ENCODE data around the gene SLC12A3. TPM values are rescaled to one million over a fixed set of nuclear protein-coding genes. Genes with fewer than 3 reads are reported as not detected.
"Not testable (repeated sequence)": the region's sequence is repeated elsewhere in the genome, so short reads cannot be mapped to it uniquely, and the experiment has no call there.

Gene SLC12A3
- total RNA-seq, 1 experiment from 2014 or later, result not detected

DNA sequence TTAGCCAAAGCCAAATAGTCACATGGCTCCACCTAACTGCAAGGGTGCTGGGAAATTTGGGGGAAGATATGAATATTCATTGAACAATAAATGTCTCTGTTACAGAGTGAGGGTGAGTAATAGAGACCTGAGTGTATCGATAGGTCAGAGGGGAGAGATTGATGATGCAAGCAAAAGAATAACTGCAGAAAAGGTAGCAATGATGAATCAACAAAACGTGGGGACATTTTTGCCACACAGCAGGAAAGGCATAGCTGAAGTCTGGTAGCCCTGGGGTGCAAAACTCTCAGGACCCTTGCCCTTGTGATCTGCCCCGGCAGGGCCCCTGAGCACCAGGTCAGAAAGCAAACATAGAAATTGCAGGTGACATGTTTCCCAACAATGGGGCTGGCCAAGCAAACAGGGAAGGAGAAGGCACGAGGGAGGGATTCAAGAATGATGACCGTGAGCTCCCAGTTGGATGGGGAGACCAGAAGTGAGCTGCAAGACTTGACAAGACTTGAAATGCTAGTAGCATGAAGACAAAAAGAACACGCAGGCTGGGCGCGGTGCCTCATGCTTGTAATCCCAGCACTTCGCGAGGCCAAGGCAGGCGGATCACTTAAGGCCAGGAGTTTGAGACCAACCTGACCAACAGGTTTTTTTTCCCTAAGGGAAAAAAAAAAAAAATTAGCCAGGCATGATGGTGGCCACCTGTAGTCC is 54.2 kb downstream of the SLC12A3 start:
- DNase-seq (ENCODE audit: low spot score), result no peak

DNA sequence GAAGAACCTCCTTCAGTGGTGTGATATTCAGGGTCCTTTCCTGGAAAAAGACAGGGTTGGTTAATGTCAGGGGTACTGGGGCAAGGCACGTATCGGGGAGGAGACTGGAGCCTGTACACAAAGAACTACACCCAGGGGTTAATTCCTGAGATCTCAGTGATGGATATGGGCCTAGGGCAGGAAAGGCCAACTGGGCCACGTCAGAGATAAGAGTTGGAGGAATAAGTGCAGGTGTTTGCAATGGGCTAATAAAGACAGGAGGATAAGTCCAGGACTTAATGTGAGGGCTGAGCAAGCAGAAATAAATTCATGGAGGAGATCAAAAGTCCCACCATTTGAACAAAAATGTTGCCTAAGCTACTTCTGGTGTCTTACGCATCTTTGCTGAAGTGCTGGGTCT is 56.6 kb downstream of the SLC12A3 start:
- DNase-seq (ENCODE audit: low spot score), result no peak

DNA sequence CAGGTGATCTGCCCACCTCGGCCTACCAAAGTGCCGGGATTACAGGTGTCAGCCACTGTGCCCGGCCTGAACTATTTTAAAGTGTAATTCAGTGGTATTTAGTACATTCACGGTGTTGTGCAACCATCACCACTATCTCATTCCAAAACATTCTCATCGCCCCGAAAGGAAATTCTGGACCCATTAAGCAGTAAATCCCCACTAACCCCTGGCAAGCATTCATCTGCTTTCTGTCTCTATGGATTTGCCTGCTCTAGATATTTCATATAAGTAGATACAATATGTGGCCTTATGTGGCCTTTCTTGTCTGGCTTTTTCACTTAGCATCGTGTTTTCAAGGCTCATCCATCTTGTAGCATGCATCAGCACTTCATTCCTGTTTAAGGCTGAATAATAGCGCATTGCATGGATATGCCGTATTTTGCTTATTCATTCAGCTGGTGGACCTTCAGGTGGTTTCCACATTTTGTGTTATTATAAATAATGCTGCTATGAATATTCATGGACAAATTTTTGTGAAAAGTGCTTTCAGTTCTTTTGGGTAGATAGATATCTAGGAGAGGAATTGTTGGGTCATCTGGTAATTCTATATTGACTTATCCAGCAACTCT is 58.6 kb downstream of the SLC12A3 start:
- DNase-seq (ENCODE audit: low spot score), result no peak

- DNase-seq (ENCODE audit: low spot score), result no peak
Observed at GRCh38 chr16:56927471-56927870, 62.5 kb downstream of the SLC12A3 start.

- no peak for DNase-seq (ENCODE audit: low spot score)
Observed at GRCh38 chr16:56929639-56930038, 64.6 kb downstream of the SLC12A3 start.

DNA sequence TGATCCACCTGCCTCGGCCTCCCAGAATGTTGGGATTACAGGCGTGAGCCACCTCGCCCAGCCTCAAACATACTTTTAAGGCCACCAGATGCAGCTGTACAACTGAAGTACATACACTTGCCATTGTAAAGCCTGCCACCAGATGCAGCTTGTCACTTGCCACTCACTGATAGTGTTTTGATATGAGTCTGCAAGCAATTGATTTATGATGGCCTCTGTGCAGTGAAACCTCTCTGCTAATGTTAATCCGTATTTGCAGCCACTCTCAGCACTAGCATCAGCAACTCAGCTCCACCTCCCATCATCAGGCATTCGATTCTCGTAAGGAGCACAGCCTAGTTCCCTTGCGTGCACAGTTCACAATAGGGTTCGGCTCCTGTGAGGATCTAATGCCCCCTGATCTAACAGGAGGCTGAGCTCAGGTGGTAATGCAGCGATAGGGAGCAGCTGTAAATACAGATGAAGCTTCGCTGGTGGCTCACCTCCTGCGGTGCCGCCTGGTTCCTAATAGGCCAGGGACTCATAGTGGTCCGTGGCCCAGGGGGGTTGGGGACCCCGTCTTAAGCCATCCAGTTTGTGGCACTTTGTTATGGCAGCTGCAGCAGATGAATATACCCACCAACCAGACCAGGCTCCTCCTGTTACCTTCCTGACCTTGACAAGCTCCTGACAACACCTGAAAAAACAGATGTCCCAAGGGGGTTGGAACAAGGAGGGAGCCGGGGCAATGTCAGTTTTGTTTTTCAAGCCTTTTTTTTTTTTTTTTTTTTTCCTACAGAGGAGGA is 65.7 kb downstream of the SLC12A3 start:
- DNase-seq (ENCODE audit: low spot score), result no peak

DNA sequence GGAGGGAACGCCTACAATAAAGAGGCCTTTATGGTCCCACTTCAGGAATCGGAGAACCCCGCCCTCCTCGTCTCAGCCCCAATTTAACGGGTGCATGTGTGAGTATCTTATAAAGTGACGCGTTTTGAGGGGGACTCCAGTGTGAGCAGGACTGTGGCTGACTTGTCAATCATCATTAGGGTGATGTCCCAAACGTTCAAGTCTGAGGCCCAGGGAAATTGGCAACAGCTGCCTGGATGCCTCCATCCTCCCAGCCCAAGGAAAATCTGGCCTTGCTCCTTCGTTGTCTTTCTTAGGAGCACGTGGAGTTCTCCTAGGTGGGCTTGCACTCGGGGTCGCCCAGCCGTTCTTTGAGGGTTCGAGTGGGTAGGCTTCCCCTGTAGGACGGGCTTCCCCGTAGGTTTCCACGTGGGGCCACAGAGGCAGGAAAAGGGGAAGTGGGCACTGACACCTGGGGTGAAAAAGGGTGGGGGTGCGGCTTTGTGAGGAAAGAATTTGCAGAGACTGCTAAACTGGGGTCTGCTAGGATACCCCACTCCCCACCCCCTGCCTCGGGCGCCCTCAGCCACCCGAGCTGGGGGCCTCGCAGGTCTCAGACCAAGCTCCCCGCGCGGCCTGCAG is 66.4 kb downstream of the SLC12A3 start:
- no peak for DNase-seq (ENCODE audit: low spot score)

- DNase-seq (ENCODE audit: low spot score), result peak; percentile 95
Observed at GRCh38 chr16:56931892-56932720, 67.1 kb downstream of the SLC12A3 start, which contains the start of gene HERPUD1. TSS of gene HERPUD1 (plus strand) at chr16:56932142. CDS start at chr16:56932245, 103 bp downstream.

- peak; percentile 75 for DNase-seq (ENCODE audit: low spot score)
Observed at GRCh38 chr16:56932721-56933619, 68.0 kb downstream of the SLC12A3 start.

DNA sequence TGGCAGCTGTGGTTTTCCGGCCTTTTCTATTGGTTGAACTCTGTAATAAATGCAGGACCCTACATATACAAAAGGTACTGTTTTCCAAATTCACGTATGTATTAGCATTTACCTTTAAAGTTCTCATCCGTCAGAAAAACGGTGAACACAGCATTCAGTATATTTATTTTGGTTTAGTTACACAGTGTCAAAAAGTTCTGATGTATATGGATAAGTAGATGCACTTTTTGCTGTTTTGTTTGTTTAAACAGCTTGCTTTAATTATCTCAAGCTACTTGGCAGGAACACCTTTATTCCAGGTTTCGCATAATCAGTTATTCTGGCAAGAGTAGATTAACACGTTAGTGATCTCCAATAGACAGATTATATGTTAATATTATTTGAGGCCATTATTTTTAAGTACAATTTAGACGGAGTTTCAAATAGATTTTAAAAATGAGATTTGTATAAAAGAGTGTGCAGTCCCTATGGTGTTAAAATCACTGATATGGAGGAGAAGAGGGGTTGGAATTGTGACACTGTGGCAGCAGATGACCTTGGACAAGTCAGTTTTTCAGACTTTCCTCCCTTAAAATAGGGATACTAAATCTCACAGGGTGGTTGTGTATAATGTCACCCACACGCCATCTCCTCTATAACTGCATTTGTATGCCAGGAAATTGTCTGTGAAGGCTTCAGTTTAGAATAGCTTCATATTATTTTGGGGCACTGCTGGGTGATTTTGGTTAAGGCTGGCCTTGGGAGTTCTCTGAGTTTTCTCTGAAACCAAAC is 69.0 kb downstream of the SLC12A3 start:
- no peak for DNase-seq (ENCODE audit: low spot score)

GRCh38 chr16:56934599-56935145 is 69.7 kb downstream of the SLC12A3 start:
- DNase-seq (ENCODE audit: low spot score), result not testable (repeated sequence)

- DNase-seq (ENCODE audit: low spot score), result no peak
Observed at GRCh38 chr16:56935201-56935600, 70.2 kb downstream of the SLC12A3 start.

GRCh38 chr16:56936491-56936890 is 71.5 kb downstream of the SLC12A3 start:
- DNase-seq (ENCODE audit: low spot score), result no peak

- DNase-seq (ENCODE audit: low spot score), result no peak
Observed at GRCh38 chr16:56936950-56937349, 71.9 kb downstream of the SLC12A3 start.

GRCh38 chr16:56938664-56939513 is 73.9 kb downstream of the SLC12A3 start:
- DNase-seq (ENCODE audit: low spot score), result no peak

DNA sequence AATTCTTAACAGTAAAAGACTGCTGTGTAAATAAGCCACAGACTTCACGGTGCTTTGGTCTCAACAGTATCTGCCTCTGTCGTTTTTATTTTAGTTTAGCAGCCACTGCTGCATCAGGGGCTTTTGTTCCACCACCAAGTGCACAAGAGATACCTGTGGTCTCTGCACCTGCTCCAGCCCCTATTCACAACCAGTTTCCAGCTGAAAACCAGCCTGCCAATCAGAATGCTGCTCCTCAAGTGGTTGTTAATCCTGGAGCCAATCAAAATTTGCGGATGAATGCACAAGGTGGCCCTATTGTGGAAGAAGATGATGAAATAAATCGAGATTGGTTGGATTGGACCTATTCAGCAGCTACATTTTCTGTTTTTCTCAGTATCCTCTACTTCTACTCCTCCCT is 74.8 kb downstream of the SLC12A3 start:
- DNase-seq (ENCODE audit: low spot score), result no peak

GRCh38 chr16:56941092-56941491 is 76.1 kb downstream of the SLC12A3 start:
- DNase-seq (ENCODE audit: low spot score), result no peak

- DNase-seq (ENCODE audit: low spot score), result no peak
Observed at GRCh38 chr16:56941856-56942331, 76.9 kb downstream of the SLC12A3 start.
